Measurements from ENCODE around the gene PLSCR1.

Gene PLSCR1

GRCh38 chr3:146561463-146561862 is 17.1 kb upstream of the PLSCR1 start:
- TF ChIP-seq, protein P1, sequence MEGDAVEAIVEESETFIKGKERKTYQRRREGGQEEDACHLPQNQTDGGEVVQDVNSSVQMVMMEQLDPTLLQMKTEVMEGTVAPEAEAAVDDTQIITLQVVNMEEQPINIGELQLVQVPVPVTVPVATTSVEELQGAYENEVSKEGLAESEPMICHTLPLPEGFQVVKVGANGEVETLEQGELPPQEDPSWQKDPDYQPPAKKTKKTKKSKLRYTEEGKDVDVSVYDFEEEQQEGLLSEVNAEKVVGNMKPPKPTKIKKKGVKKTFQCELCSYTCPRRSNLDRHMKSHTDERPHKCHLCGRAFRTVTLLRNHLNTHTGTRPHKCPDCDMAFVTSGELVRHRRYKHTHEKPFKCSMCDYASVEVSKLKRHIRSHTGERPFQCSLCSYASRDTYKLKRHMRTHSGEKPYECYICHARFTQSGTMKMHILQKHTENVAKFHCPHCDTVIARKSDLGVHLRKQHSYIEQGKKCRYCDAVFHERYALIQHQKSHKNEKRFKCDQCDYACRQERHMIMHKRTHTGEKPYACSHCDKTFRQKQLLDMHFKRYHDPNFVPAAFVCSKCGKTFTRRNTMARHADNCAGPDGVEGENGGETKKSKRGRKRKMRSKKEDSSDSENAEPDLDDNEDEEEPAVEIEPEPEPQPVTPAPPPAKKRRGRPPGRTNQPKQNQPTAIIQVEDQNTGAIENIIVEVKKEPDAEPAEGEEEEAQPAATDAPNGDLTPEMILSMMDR (IDR thresholded peaks at IDR 0.05; ENCODE audit: low read depth, low read length, missing control alignments), result no peak
- in situ Hi-C loops (cut with HindIII; ENCODE audit: low sequenced_read_pairs), result no loop called here
- H3K4me3 ChIP-seq (ENCODE audit: low read depth, low read length), result no peak overlapping the region
- no peak for DNase-seq (ENCODE audit: low read depth)

DNA sequence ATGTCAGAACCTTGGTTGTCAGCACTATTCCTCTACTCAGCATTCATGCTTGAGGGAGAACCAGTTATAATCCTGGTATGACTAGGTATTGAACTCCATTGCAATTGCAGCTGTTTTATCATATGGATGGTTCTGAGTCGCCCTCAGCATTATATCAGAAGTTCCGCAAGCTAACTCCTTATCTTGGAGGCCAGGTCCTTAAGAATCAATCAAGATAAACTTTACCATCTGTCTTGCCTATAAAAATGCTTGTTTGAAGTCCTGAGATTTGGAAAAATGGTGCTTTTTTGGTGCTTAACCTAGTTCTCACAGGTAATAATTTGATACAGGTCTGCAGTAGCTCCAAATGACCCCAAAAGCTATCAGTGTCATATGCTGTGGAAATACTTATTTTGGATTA is 16.3 kb upstream of the PLSCR1 start:
- in situ Hi-C loops (cut with HindIII; ENCODE audit: low sequenced_read_pairs), result no loop called here
- H3K4me3 ChIP-seq (ENCODE audit: low read depth, low read length), result no peak overlapping the region
- TF ChIP-seq, protein P1 (IDR thresholded peaks at IDR 0.05; ENCODE audit: low read depth, low read length, missing control alignments), result no peak
- no peak for DNase-seq (ENCODE audit: low read depth)

DNA sequence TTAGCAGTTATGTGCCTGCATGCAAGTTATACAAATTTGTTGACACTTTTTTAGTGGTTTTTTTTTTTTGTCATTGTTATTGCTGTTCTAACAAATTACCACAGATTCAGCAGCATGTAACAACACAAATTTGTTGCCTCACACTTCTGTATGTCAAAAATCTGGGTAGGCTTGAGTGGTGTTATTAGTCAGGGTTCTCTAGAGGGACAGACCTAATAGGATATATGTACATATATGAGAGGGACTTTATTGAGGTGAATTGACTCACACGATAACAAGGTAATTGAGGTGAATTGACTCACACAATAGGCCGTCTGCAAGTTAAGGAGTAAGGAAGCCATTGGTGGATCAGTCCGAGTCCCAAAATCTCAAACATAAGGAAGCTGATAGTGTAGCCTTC is 15.0 kb upstream of the PLSCR1 start:
- in situ Hi-C loops (cut with HindIII; ENCODE audit: low sequenced_read_pairs), result no loop called here
- H3K4me3 ChIP-seq (ENCODE audit: low read depth, low read length), result no peak overlapping the region
- DNase-seq (ENCODE audit: low read depth), result no peak
- TF ChIP-seq, protein P1 (IDR thresholded peaks at IDR 0.05; ENCODE audit: low read depth, low read length, missing control alignments), result no peak

- no peak overlapping the region for H3K4me3 ChIP-seq (ENCODE audit: low read depth, low read length)
- in situ Hi-C loops (cut with HindIII; ENCODE audit: low sequenced_read_pairs), result no loop called here
- TF ChIP-seq, protein P1 (IDR thresholded peaks at IDR 0.05; ENCODE audit: low read depth, low read length, missing control alignments), result no peak
- DNase-seq (ENCODE audit: low read depth), result no peak
These were observed 14.4 kb upstream of the PLSCR1 start for GRCh38 chr3:146558781-146559180.

GRCh38 chr3:146557745-146558144 is 13.3 kb upstream of the PLSCR1 start:
- DNase-seq (ENCODE audit: low read depth), result no peak
- H3K4me3 ChIP-seq (ENCODE audit: low read depth, low read length), result no peak overlapping the region
- TF ChIP-seq, protein P1 (IDR thresholded peaks at IDR 0.05; ENCODE audit: low read depth, low read length, missing control alignments), result no peak
- in situ Hi-C loops (cut with HindIII; ENCODE audit: low sequenced_read_pairs), result no loop called here

- DNase-seq (ENCODE audit: low read depth), result no peak
- TF ChIP-seq, protein P1 (IDR thresholded peaks at IDR 0.05; ENCODE audit: low read depth, low read length, missing control alignments), result no peak
- in situ Hi-C loops (cut with HindIII; ENCODE audit: low sequenced_read_pairs), result no loop called here
- no peak overlapping the region for H3K4me3 ChIP-seq (ENCODE audit: low read depth, low read length)
These were observed 10.9 kb upstream of the PLSCR1 start for GRCh38 chr3:146555311-146555710.
